H54 (cell line): ENCODE results near the gene IL17D.

Experiments
- DNase-seq: peaks from one replicate; pipeline ENCODE4 v3.0.0; 2011; ENCODE audit warnings: low spot score, mixed read lengths; ENCODE audit not compliant: insufficient read length
- FAIRE-seq: peaks from 3 replicates; lab custom pipeline; 2011; peaks lifted over from hg19 to GRCh38; lab: Jason Lieb, UNC
- POLR2A ChIP-seq: IDR thresholded peaks from 2 replicates; pipeline ENCODE4 v1.6.1; 2011; ENCODE audit warnings: low read depth, mild to moderate bottlenecking, low read length

IL17D gene

GRCh38 chr13:20760872-20761271 lies 57.4 kb downstream of the IL17D start:
- FAIRE-seq (no peak), DNase-seq (no peak)
- no peak for TF ChIP-seq POLR2A

- TF ChIP-seq POLR2A: no peak
- DNase-seq: no peak
- FAIRE-seq: no peak
Observed at GRCh38 chr13:20767309-20767943, 63.9 kb downstream of the IL17D start.

GRCh38 chr13:20769091-20769490 lies 65.6 kb downstream of the IL17D start:
- FAIRE-seq: no peak
- TF ChIP-seq POLR2A: no peak

DNA sequence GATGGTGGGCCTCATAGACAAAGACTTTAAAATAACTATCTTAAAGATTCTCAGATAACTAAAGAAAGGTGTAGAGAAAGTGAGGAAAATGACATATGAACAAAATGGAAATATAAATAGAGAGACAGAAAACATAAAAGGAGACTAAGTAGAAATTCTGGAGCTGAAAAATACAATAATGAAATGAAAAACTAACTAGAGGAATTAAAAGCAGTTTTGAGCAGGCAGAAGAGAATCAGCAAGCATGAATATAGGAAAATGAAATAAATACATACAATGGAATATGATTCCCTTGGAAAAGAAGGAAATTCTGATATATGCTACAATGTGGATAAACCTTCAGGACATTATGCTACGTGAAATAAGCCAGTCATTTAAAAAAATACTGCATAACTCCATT lies 66.3 kb downstream of the IL17D start:
- DNase-seq: no peak
- no peak for FAIRE-seq
- no peak for TF ChIP-seq POLR2A

More at GRCh38 chr13:20769091-20769490, 65.6 kb downstream of the IL17D start:
- no peak for DNase-seq
